Progenitor cell of endocrine pancreas (in vitro differentiated cells): ENCODE results near the gene TXNDC2. TPM values are rescaled to one million over a fixed set of nuclear protein-coding genes. Genes with fewer than 3 reads are reported as not detected.

ENCODE experiments used
- DNase-seq: peaks from one replicate; pipeline ENCODE4 v3.0.0; 2021; ENCODE audit warnings: low spot score; ENCODE audit not compliant: unreplicated experiment
- H3K27ac Mint-ChIP-seq: 2 replicates; pipeline ENCODE4 v1.8.0; 2021; ENCODE audit warnings: mild to moderate bottlenecking, moderate library complexity, mixed read lengths
- H3K27me3 Mint-ChIP-seq: 2 replicates; pipeline ENCODE4 v1.8.0; 2021; ENCODE audit warnings: mixed read lengths
- H3K36me3 Mint-ChIP-seq: 2 replicates; pipeline ENCODE4 v1.8.0; 2022; ENCODE audit warnings: mixed read lengths; ENCODE audit not compliant: insufficient read depth
- H3K4me1 Mint-ChIP-seq: 2 replicates; pipeline ENCODE4 v1.8.0; 2021; ENCODE audit warnings: low read depth, mixed read lengths
- H3K4me3 Mint-ChIP-seq: 2 replicates; pipeline ENCODE4 v1.8.0; 2021; ENCODE audit warnings: low read depth, mild to moderate bottlenecking, moderate library complexity, mixed read lengths
- H3K9me3 Mint-ChIP-seq: 2 replicates; pipeline ENCODE4 v1.8.0; 2021; ENCODE audit warnings: low read depth, mixed read lengths
- CTCF ChIP-seq: fragments of 200-600 bp; sonication (generic); IDR thresholded peaks from one replicate; pipeline ENCODE4 v1.5.0; 2021; ENCODE audit warnings: antibody characterized with exemption, mild to moderate bottlenecking; ENCODE audit not compliant: unreplicated experiment
- total RNA-seq: library from RNA; stranded (reverse); gene quantifications from 2 replicates; pipeline ENCODE4 v1.2.1, GENCODE V29; 2021

The TXNDC2 gene
- total RNA-seq, 1 donor from 2014 or later: not detected

- no peak for TF ChIP-seq CTCF
- peak overlapping the region; percentile 73 for H3K27ac Mint-ChIP-seq
- no peak for DNase-seq
- no peak overlapping the region for H3K4me3 Mint-ChIP-seq
- no peaks in the 10 kb centered on the region for H3K36me3 Mint-ChIP-seq
- no peaks in the 10 kb centered on the region for H3K9me3 Mint-ChIP-seq
- H3K27me3 Mint-ChIP-seq: no peaks in the 10 kb centered on the region
- peaks cover 31% of the 10 kb centered on the region for H3K4me1 Mint-ChIP-seq
These were observed 40.6 kb downstream of the TXNDC2 start for GRCh38 chr18:9926223-9926894.

- no peak for DNase-seq
- Mint-ChIP-seq H3K4me1 (peaks cover 33% of the 10 kb centered on the region), H3K36me3 (peaks cover 2% of the 10 kb centered on the region), H3K27me3 (no peaks in the 10 kb centered on the region), H3K9me3 (no peaks in the 10 kb centered on the region), H3K27ac (no peak overlapping the region), H3K4me3 (no peak overlapping the region)
- TF ChIP-seq CTCF: no peak
These were observed 41.2 kb downstream of the TXNDC2 start for GRCh38 chr18:9926977-9927376.

- Mint-ChIP-seq H3K36me3 (peaks cover 4% of the 10 kb centered on the region), H3K27ac (peak overlapping the region; percentile 7), H3K9me3 (no peaks in the 10 kb centered on the region), H3K4me1 (peaks cover 33% of the 10 kb centered on the region), H3K4me3 (no peak overlapping the region), H3K27me3 (no peaks in the 10 kb centered on the region)
- DNase-seq: no peak
- TF ChIP-seq CTCF: no peak
These were observed 41.8 kb downstream of the TXNDC2 start for GRCh38 chr18:9927392-9928063.

GRCh38 chr18:9928646-9929259 lies 43.0 kb downstream of the TXNDC2 start:
- Mint-ChIP-seq H3K9me3 (no peaks in the 10 kb centered on the region), H3K36me3 (peaks cover 6% of the 10 kb centered on the region), H3K27me3 (no peaks in the 10 kb centered on the region), H3K27ac (peak overlapping the region; percentile 39), H3K4me1 (peaks cover 33% of the 10 kb centered on the region), H3K4me3 (no peak overlapping the region)
- DNase-seq: no peak
- TF ChIP-seq CTCF: no peak

GRCh38 chr18:9930299-9930884 lies 44.6 kb downstream of the TXNDC2 start:
- DNase-seq: no peak
- H3K9me3 Mint-ChIP-seq: no peaks in the 10 kb centered on the region
- TF ChIP-seq CTCF: no peak
- peaks cover 31% of the 10 kb centered on the region for H3K4me1 Mint-ChIP-seq
- H3K4me3 Mint-ChIP-seq: no peak overlapping the region
- no peak overlapping the region for H3K27ac Mint-ChIP-seq
- H3K27me3 Mint-ChIP-seq: no peaks in the 10 kb centered on the region
- H3K36me3 Mint-ChIP-seq: peaks cover 11% of the 10 kb centered on the region
